ENCODE measurements around the gene STK32B. TPM values are rescaled to one million over a fixed set of nuclear protein-coding genes. Genes with fewer than 3 reads are reported as not detected.

Gene STK32B
- total RNA-seq, 2 experiments from 2014 or later = not detected

- H3K4me3 Mint-ChIP-seq = no peak overlapping the region
Observed at GRCh38 chr4:5020341-5020740, 30.9 kb upstream of the STK32B start.

DNA sequence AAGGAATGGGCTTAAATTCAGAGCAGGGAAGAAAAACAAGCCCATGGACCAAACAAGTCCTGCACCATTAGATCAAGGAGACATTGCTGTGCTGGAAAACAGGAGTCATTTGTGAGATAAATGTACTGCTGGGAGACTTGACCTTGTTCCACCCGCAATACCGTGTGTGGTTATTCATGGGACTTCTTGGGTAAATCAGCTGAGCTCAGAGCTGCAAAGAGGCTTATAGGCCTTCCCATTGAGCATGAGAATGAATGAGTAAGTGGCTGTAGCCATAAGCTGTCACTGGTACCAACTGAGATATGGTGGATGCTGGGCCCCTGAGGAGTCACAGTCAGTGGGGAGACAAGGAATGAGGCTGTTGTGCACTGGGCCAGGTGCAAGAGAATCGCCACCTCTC lies 29.7 kb upstream of the STK32B start:
- H3K27me3 Mint-ChIP-seq = peaks cover 14% of the 10 kb centered on the region
- no peak overlapping the region for H3K4me3 Mint-ChIP-seq
- no peaks in the 10 kb centered on the region for H3K36me3 Mint-ChIP-seq
- no peaks in the 10 kb centered on the region for H3K9me3 Mint-ChIP-seq
- no peak for DNase-seq
- H3K4me1 Mint-ChIP-seq = peaks cover 1% of the 10 kb centered on the region
- no peak overlapping the region for H3K27ac Mint-ChIP-seq

More at GRCh38 chr4:5020341-5020740, 30.9 kb upstream of the STK32B start:
- Mint-ChIP-seq H3K4me1 (peaks cover 1% of the 10 kb centered on the region), H3K9me3 (no peaks in the 10 kb centered on the region), H3K27ac (no peak overlapping the region), H3K36me3 (no peaks in the 10 kb centered on the region), H3K27me3 (peaks cover 23% of the 10 kb centered on the region)
- no peak for DNase-seq

DNA sequence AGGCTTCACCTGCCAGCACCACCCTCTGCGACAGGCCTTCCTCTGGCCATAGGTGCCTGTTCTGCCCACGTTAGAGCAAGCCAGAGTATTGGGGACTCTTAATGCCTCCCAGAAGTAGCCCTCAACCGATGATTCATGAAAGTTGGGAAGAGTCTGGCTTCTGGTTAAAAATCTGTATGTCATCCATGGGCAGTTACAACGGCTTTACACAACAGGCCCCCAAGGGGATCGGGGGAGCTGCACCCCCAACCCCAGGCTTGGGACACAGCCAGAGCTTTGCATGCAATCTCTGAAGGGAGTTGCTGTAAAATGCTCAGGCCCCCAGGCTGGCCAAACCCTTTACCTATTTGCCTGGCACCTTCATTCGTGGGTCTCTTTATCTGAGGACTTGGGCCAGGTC lies 26.6 kb upstream of the STK32B start:
- H3K9me3 Mint-ChIP-seq = no peaks in the 10 kb centered on the region
- H3K36me3 Mint-ChIP-seq = no peaks in the 10 kb centered on the region
- H3K4me3 Mint-ChIP-seq = no peak overlapping the region
- no peak for DNase-seq
- peaks cover 3% of the 10 kb centered on the region for H3K27me3 Mint-ChIP-seq
- H3K4me1 Mint-ChIP-seq = no peaks in the 10 kb centered on the region
- no peak overlapping the region for H3K27ac Mint-ChIP-seq

- Mint-ChIP-seq H3K9me3 (no peaks in the 10 kb centered on the region), H3K27me3 (no peaks in the 10 kb centered on the region), H3K4me3 (no peak overlapping the region), H3K4me1 (no peaks in the 10 kb centered on the region), H3K27ac (no peak overlapping the region), H3K36me3 (no peaks in the 10 kb centered on the region)
- DNase-seq = no peak
Observed at GRCh38 chr4:5026371-5026770, 24.9 kb upstream of the STK32B start.

- Mint-ChIP-seq H3K9me3 (no peaks in the 10 kb centered on the region), H3K27ac (no peak overlapping the region), H3K4me3 (no peak overlapping the region), H3K27me3 (no peaks in the 10 kb centered on the region), H3K4me1 (no peaks in the 10 kb centered on the region), H3K36me3 (no peaks in the 10 kb centered on the region)
- no peak for DNase-seq
Observed at GRCh38 chr4:5027346-5027745, 23.9 kb upstream of the STK32B start.

DNA sequence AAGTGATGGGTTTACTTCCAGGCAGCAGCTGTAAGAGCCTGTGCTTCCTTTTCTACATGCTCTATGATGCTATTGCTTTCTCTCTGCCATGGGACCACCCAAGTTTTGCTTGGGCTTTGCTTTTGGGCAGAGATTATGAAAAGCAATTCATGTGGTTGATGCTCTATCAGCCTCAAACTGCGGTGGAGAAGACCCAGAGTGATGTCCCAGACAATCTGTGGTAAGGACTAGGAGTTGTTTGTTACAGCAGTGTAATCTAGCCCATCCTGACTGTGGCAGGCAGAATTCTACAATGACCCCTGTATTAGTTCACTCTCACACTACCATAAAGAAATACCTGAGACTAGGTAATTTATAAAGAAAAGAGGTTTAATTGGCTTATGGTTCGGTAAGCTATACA lies 22.8 kb upstream of the STK32B start:
- no peaks in the 10 kb centered on the region for H3K9me3 Mint-ChIP-seq
- H3K4me3 Mint-ChIP-seq = no peak overlapping the region
- H3K36me3 Mint-ChIP-seq = no peaks in the 10 kb centered on the region
- H3K4me1 Mint-ChIP-seq = peaks cover 5% of the 10 kb centered on the region
- H3K27me3 Mint-ChIP-seq = no peaks in the 10 kb centered on the region
- no peak overlapping the region for H3K27ac Mint-ChIP-seq
- DNase-seq = no peak

DNA sequence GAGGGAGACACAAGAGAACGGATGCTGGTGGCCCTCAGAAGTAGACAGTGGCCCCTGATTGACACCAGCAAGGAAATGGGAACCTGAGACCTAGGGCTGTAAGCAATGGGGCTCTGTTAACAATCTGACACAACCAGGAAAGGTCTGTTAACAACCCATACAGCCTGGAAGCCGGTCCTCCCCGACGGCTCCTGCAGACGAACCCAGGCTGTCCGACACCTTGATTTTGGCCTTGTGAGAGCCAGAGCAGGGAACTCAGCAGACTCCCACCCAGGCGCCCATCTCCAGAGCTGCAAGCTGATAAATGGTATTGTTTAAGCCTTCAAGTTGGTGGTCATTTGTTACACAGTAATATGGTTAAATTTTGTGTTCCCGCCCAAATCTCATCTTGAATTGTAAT lies 21.8 kb upstream of the STK32B start:
- Mint-ChIP-seq H3K27me3 (no peaks in the 10 kb centered on the region), H3K27ac (no peak overlapping the region), H3K9me3 (no peaks in the 10 kb centered on the region), H3K4me3 (no peak overlapping the region), H3K36me3 (no peaks in the 10 kb centered on the region), H3K4me1 (peaks cover 10% of the 10 kb centered on the region)
- no peak for DNase-seq

GRCh38 chr4:5030221-5030620 lies 21.1 kb upstream of the STK32B start:
- H3K27ac Mint-ChIP-seq = no peak overlapping the region

GRCh38 chr4:5030927-5031326 lies 20.4 kb upstream of the STK32B start:
- DNase-seq = no peak
- Mint-ChIP-seq H3K36me3 (no peaks in the 10 kb centered on the region), H3K4me3 (no peak overlapping the region), H3K4me1 (peaks cover 10% of the 10 kb centered on the region), H3K9me3 (no peaks in the 10 kb centered on the region), H3K27me3 (no peaks in the 10 kb centered on the region), H3K27ac (no peak overlapping the region)

More at GRCh38 chr4:5030221-5030620, 21.1 kb upstream of the STK32B start:
- Mint-ChIP-seq H3K27me3 (no peaks in the 10 kb centered on the region), H3K36me3 (no peaks in the 10 kb centered on the region), H3K4me3 (no peak overlapping the region), H3K9me3 (no peaks in the 10 kb centered on the region), H3K4me1 (peaks cover 10% of the 10 kb centered on the region)
- no peak for DNase-seq

GRCh38 chr4:5032813-5033212 lies 18.5 kb upstream of the STK32B start:
- no peaks in the 10 kb centered on the region for H3K36me3 Mint-ChIP-seq
- DNase-seq = no peak
- H3K27ac Mint-ChIP-seq = no peak overlapping the region
- peaks cover 10% of the 10 kb centered on the region for H3K4me1 Mint-ChIP-seq
- H3K4me3 Mint-ChIP-seq = no peak overlapping the region
- H3K9me3 Mint-ChIP-seq = no peaks in the 10 kb centered on the region
- no peaks in the 10 kb centered on the region for H3K27me3 Mint-ChIP-seq

DNA sequence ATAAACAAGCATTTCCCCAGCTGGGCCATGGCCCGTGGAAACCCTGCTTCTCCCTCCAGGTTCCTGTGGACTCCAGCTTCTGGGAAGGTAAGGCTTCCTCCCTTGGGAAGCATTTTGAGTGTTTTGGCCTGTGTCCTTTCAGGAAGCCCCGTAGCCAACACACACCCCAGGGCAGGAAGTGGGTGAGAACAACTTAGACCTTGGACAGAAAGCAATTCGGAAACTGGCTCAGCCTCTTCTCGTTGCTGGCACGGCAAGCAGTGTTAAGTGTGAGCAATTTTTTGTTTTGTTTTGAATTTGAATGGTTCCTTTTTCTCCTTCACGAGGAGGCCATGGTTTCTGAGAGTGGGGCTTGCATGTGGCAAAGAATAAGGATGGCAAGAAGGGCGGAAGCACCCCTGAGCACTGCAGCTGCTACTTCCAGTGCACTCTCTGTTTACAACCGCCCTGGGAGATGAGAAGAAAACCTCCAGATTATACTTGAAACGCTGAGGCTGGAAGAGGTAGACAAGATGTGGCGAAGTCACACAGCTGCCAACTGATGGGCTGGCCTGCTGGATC lies 17.9 kb upstream of the STK32B start:
- Mint-ChIP-seq H3K4me1 (peaks cover 10% of the 10 kb centered on the region), H3K27me3 (no peaks in the 10 kb centered on the region), H3K36me3 (no peaks in the 10 kb centered on the region), H3K4me3 (no peak overlapping the region), H3K9me3 (no peaks in the 10 kb centered on the region), H3K27ac (no peak overlapping the region)
- no peak for DNase-seq

DNA sequence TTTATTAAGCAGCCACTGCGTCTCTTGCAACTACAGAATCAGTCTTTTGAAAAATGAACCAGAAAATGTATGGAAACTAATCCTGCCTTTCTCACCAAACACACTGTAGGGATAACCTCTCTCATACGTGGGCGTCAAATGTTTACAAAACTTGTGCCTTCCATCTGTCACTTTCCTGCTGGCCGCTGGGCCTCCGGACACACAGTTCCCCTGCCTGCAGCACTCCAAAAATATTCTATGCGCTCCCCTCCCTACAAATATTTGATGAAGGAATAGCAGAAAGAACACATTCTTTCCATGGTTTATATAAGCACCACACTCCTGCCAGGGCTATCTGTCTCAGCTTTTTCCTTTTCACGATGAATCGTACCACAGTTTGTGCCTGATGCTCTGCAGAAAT lies 17.1 kb upstream of the STK32B start:
- peaks cover 10% of the 10 kb centered on the region for H3K4me1 Mint-ChIP-seq
- H3K36me3 Mint-ChIP-seq = no peaks in the 10 kb centered on the region
- H3K27me3 Mint-ChIP-seq = no peaks in the 10 kb centered on the region
- DNase-seq = no peak
- H3K4me3 Mint-ChIP-seq = no peak overlapping the region
- no peaks in the 10 kb centered on the region for H3K9me3 Mint-ChIP-seq
- H3K27ac Mint-ChIP-seq = no peak overlapping the region

GRCh38 chr4:5036239-5036638 lies 15.0 kb upstream of the STK32B start:
- no peaks in the 10 kb centered on the region for H3K27me3 Mint-ChIP-seq
- H3K36me3 Mint-ChIP-seq = no peaks in the 10 kb centered on the region
- no peak overlapping the region for H3K27ac Mint-ChIP-seq
- DNase-seq = no peak
- H3K4me1 Mint-ChIP-seq = peaks cover 10% of the 10 kb centered on the region
- H3K4me3 Mint-ChIP-seq = no peak overlapping the region
- no peaks in the 10 kb centered on the region for H3K9me3 Mint-ChIP-seq

DNA sequence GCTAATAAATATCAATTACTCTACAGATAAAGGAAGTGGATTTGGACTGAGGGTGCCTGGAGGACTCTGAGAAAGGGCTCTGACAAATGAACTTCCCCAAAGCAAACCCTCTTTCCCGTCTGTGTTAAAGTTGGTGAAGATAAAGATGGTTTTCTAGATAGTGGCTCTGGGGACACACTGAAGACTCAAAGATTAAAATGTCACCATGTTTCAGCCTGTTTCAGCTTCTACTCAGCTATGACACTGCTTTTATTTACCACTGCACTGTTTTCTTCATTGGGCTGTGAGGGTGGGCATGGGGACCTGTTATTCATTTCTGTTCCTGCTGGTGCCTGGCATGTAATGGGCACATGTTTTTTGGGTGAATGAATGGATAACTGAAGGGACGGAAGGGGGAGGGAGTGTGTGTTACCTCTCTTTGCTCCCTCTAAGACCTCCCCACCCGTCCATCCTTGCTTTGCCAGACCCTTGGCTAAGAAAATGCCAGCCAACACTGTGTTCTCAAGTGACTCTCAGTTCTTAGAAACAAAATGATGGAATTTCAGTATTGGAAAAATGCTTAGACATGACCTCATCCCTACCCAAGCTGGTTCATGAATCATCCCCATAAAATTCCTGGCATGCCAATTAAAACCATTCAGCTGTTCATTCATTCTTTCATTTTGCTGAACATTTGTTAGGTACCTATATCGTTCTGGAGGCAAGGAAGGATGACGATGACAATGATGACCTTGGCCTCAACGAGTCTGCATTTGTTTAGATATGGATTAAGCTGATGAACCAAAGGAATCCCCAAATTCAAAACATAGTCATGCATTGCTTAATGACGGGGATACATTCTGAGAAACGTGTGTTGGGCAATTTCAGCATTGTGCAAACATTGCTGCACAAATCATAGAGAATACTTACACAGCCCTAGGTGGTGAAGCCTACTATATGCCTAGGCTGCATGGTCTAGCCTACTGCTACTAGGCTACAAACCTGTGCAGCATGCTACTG lies 13.4 kb upstream of the STK32B start:
- no peaks in the 10 kb centered on the region for H3K9me3 Mint-ChIP-seq
- DNase-seq = no peak
- H3K4me3 Mint-ChIP-seq = no peak overlapping the region
- peaks cover 7% of the 10 kb centered on the region for H3K4me1 Mint-ChIP-seq
- H3K36me3 Mint-ChIP-seq = no peaks in the 10 kb centered on the region
- peaks cover 5% of the 10 kb centered on the region for H3K27me3 Mint-ChIP-seq
- H3K27ac Mint-ChIP-seq = no peak overlapping the region

GRCh38 chr4:5039800-5040199 lies 11.5 kb upstream of the STK32B start:
- no peak overlapping the region for H3K27ac Mint-ChIP-seq
- no peaks in the 10 kb centered on the region for H3K9me3 Mint-ChIP-seq
- DNase-seq = no peak
- no peaks in the 10 kb centered on the region for H3K4me1 Mint-ChIP-seq
- no peak overlapping the region for H3K4me3 Mint-ChIP-seq
- H3K36me3 Mint-ChIP-seq = no peaks in the 10 kb centered on the region
- H3K27me3 Mint-ChIP-seq = peaks cover 19% of the 10 kb centered on the region

Measured in activated naive CD8-positive, alpha-beta T cell treated with anti-CD3 and anti-CD28 coated beads for 36 hours (primary cell).